DMS114 treated with DMSO at 0.1 percent for 48 hours (cell line): ENCODE results near the gene CCT5.
"Not testable (repeated sequence)": the region's sequence is repeated elsewhere in the genome, so short reads cannot be mapped to it uniquely, and the experiment has no call there.

Experiments used
- DNase-seq: peaks from one replicate; lab custom pipeline; 2025; ENCODE audit not compliant: unreplicated experiment; lab: John Stamatoyannopoulos, UW

CCT5 gene

GRCh38 chr5:10275460-10275859 is 25.4 kb downstream of the CCT5 start:
- DNase-seq, result no peak

- no peak for DNase-seq
These were observed 25.9 kb downstream of the CCT5 start for GRCh38 chr5:10275991-10276390.

GRCh38 chr5:10276691-10277090 is 26.6 kb downstream of the CCT5 start:
- DNase-seq, result no peak

GRCh38 chr5:10277773-10278630 is 27.9 kb downstream of the CCT5 start:
- DNase-seq, result no peak

- no peak for DNase-seq
These were observed 28.7 kb downstream of the CCT5 start for GRCh38 chr5:10278658-10279279.

GRCh38 chr5:10279328-10279727 is 29.2 kb downstream of the CCT5 start:
- no peak for DNase-seq

- DNase-seq, result no peak
These were observed 30.0 kb downstream of the CCT5 start for GRCh38 chr5:10279925-10280720.

GRCh38 chr5:10283927-10284635 is 34.0 kb downstream of the CCT5 start:
- DNase-seq, result peak; percentile 57

- not testable (repeated sequence) for DNase-seq
These were observed 35.3 kb downstream of the CCT5 start for GRCh38 chr5:10285362-10285761.

- DNase-seq, result no peak
These were observed 36.2 kb downstream of the CCT5 start for GRCh38 chr5:10286162-10286861.

GRCh38 chr5:10286862-10287227 is 36.8 kb downstream of the CCT5 start:
- DNase-seq, result no peak

- no peak for DNase-seq
These were observed 38.6 kb downstream of the CCT5 start for GRCh38 chr5:10288592-10289219.

- DNase-seq, result no peak
These were observed 39.3 kb downstream of the CCT5 start for GRCh38 chr5:10289353-10289752.

GRCh38 chr5:10289991-10290390 is 39.9 kb downstream of the CCT5 start:
- DNase-seq, result no peak

GRCh38 chr5:10290438-10290837 is 40.4 kb downstream of the CCT5 start:
- DNase-seq, result no peak

GRCh38 chr5:10291692-10292339 is 41.7 kb downstream of the CCT5 start:
- DNase-seq, result no peak

- DNase-seq, result no peak
These were observed 44.0 kb downstream of the CCT5 start for GRCh38 chr5:10293907-10294662.

- DNase-seq, result no peak
These were observed 45.7 kb downstream of the CCT5 start for GRCh38 chr5:10295619-10296326.
